PC-3 (cell line): ENCODE measurements around the gene SLC13A3.

ENCODE experiments used
- EZH2 ChIP-seq: fragments of 300-600 bp; sonication (generic); IDR thresholded peaks from one replicate; pipeline ENCODE4 v1.6.1; 2017; ENCODE audit warnings: antibody characterized with exemption, mild to moderate bottlenecking, low read length; ENCODE audit not compliant: unreplicated experiment
- EZH2phosphoT487 ChIP-seq: fragments of 300-600 bp; sonication (generic); IDR thresholded peaks from 2 replicates; pipeline ENCODE4 v1.6.1; 2018; ENCODE audit warnings: mild to moderate bottlenecking, antibody characterized with exemption, low read length, borderline replicate concordance
- TF ChIP-seq, protein P1 (sequence below): fragments of 300-600 bp; sonication (generic); conservative IDR thresholded peaks from 2 replicates; pipeline ENCODE4 v1.5.1; 2017; ENCODE audit warnings: antibody characterized with exemption, low read depth, mild to moderate bottlenecking, low read length

GRCh38 chr20:46555370-46555956, 95.8 kb downstream of the SLC13A3 start:
- TF ChIP-seq, protein P1, sequence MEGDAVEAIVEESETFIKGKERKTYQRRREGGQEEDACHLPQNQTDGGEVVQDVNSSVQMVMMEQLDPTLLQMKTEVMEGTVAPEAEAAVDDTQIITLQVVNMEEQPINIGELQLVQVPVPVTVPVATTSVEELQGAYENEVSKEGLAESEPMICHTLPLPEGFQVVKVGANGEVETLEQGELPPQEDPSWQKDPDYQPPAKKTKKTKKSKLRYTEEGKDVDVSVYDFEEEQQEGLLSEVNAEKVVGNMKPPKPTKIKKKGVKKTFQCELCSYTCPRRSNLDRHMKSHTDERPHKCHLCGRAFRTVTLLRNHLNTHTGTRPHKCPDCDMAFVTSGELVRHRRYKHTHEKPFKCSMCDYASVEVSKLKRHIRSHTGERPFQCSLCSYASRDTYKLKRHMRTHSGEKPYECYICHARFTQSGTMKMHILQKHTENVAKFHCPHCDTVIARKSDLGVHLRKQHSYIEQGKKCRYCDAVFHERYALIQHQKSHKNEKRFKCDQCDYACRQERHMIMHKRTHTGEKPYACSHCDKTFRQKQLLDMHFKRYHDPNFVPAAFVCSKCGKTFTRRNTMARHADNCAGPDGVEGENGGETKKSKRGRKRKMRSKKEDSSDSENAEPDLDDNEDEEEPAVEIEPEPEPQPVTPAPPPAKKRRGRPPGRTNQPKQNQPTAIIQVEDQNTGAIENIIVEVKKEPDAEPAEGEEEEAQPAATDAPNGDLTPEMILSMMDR = no peak
- TF ChIP-seq EZH2 = no peak
- TF ChIP-seq EZH2phosphoT487 = no peak
